Stimulated activated CD4-positive, alpha-beta T cell treated with anti-CD3 and anti-CD28 coated beads, Interleukin-1b, Interleukin-23, amount 100 ng/mL, for 4 hours (primary cell): Measurements from ENCODE around the gene WDR35.
"Not testable (repeated sequence)": the region's sequence is repeated elsewhere in the genome, so short reads cannot be mapped to it uniquely, and the experiment has no call there.

Experiments
- DNase-seq, 2 donors: peaks; one replicate each; pipeline ENCODE4 v3.0.0-alpha.2; 2020; ENCODE audit warnings: low read depth in 2 of 2

Gene WDR35

GRCh38 chr2:19894134-19894792 lies 95.6 kb downstream of the WDR35 start:
- DNase-seq: no peak

- DNase-seq: no peak
Measured at GRCh38 chr2:19893520-19894133, 96.3 kb downstream of the WDR35 start.

- DNase-seq: not testable (repeated sequence)
Measured at GRCh38 chr2:19891971-19892370, 97.9 kb downstream of the WDR35 start.

GRCh38 chr2:19890104-19890503 lies 99.8 kb downstream of the WDR35 start:
- DNase-seq: no peak

- DNase-seq: no peak
Measured at GRCh38 chr2:19888831-19889230, 101.1 kb downstream of the WDR35 start.

GRCh38 chr2:19887510-19887909 lies 102.4 kb downstream of the WDR35 start:
- DNase-seq: no peak

GRCh38 chr2:19886261-19886660 lies 103.6 kb downstream of the WDR35 start:
- no peak for DNase-seq

- no peak for DNase-seq
Measured at GRCh38 chr2:19885791-19886190, 104.1 kb downstream of the WDR35 start.

GRCh38 chr2:19883971-19884720 lies 105.8 kb downstream of the WDR35 start:
- no peak for DNase-seq

- no peak for DNase-seq
Measured at GRCh38 chr2:19883486-19883885, 106.4 kb downstream of the WDR35 start.

- no peak for DNase-seq
Measured at GRCh38 chr2:19882286-19882685, 107.6 kb downstream of the WDR35 start.

GRCh38 chr2:19881908-19882265 lies 108.0 kb downstream of the WDR35 start:
- DNase-seq: no peak

- DNase-seq: no peak
Measured at GRCh38 chr2:19881221-19881907, 108.5 kb downstream of the WDR35 start.

GRCh38 chr2:19880191-19880590 lies 109.7 kb downstream of the WDR35 start:
- DNase-seq: not testable (repeated sequence)

- DNase-seq: no peak
Measured at GRCh38 chr2:19879120-19879519, 110.8 kb downstream of the WDR35 start.

- no peak for DNase-seq
Measured at GRCh38 chr2:19878268-19879046, 111.4 kb downstream of the WDR35 start.

- no peak for DNase-seq
Measured at GRCh38 chr2:19876751-19877150, 113.2 kb downstream of the WDR35 start.

GRCh38 chr2:19875280-19875679 lies 114.6 kb downstream of the WDR35 start:
- DNase-seq: no peak

- no peak for DNase-seq
Measured at GRCh38 chr2:19874726-19875125, 115.2 kb downstream of the WDR35 start.

- DNase-seq: no peak
Measured at GRCh38 chr2:19873014-19873413, 116.9 kb downstream of the WDR35 start.

- DNase-seq: no peak
Measured at GRCh38 chr2:19872302-19872701, 117.6 kb downstream of the WDR35 start.

GRCh38 chr2:19871836-19872235 lies 118.1 kb downstream of the WDR35 start:
- no peak for DNase-seq
